ENCODE measurements around the gene ZNF236.

Gene ZNF236

GRCh38 chr18:76873713-76874112 lies 51.4 kb downstream of the ZNF236 start:
- H3K4me3 ChIP-seq (ENCODE audit: low read depth in 1 of 2, low read length in 2 of 2), result no peak overlapping the region
- no peaks in the 10 kb centered on the region for H3K9me3 ChIP-seq (ENCODE audit: low read length)
- peaks cover 42% of the 10 kb centered on the region for H3K36me3 ChIP-seq (ENCODE audit: insufficient read depth, low read length)
- no peak overlapping the region for H3K27ac ChIP-seq (ENCODE audit: low read depth, low read length)
- H3K27me3 ChIP-seq (ENCODE audit: control insufficient read depth in 1 of 2, insufficient read depth in 2 of 2, low read length in 2 of 2), result no peaks in the 10 kb centered on the region
- H3K9ac ChIP-seq (ENCODE audit: low read length), result no peak overlapping the region
- H3K4me1 ChIP-seq (ENCODE audit: insufficient read depth, low read length), result no peaks in the 10 kb centered on the region

GRCh38 chr18:76874642-76875389 lies 52.5 kb downstream of the ZNF236 start:
- H3K36me3 ChIP-seq (ENCODE audit: insufficient read depth, low read length), result peaks cover 33% of the 10 kb centered on the region
- H3K9me3 ChIP-seq (ENCODE audit: low read length), result no peaks in the 10 kb centered on the region
- no peaks in the 10 kb centered on the region for H3K4me1 ChIP-seq (ENCODE audit: insufficient read depth, low read length)
- H3K27me3 ChIP-seq (ENCODE audit: control insufficient read depth in 1 of 2, insufficient read depth in 2 of 2, low read length in 2 of 2), result no peaks in the 10 kb centered on the region
- no peak overlapping the region for H3K9ac ChIP-seq (ENCODE audit: low read length)
- no peak overlapping the region for H3K27ac ChIP-seq (ENCODE audit: low read depth, low read length)
- no peak overlapping the region for H3K4me3 ChIP-seq (ENCODE audit: low read depth in 1 of 2, low read length in 2 of 2)

GRCh38 chr18:76875390-76876325 lies 53.3 kb downstream of the ZNF236 start:
- no peak overlapping the region for H3K9ac ChIP-seq (ENCODE audit: low read length)
- no peaks in the 10 kb centered on the region for H3K27me3 ChIP-seq (ENCODE audit: control insufficient read depth in 1 of 2, insufficient read depth in 2 of 2, low read length in 2 of 2)
- H3K36me3 ChIP-seq (ENCODE audit: insufficient read depth, low read length), result peaks cover 33% of the 10 kb centered on the region

DNA sequence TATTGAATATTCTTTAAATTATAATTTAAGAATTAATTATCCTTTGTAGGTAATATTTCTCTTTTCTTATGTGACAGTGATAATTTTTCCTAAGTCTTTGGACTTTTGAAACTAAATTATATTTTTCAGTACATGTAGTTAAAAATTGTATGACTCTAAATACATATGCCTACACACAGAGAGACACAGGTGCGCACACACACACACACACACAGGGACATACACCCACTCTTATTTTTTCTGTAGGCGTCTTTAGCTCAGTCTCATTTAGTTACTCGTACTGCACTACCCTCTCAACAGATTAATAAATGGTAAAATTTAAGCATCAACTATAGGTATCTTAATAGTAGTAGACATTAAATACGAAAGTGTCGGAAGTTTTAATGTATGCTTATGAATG lies 56.1 kb downstream of the ZNF236 start:
- no peak overlapping the region for H3K27ac ChIP-seq (ENCODE audit: low read depth, low read length)
- H3K36me3 ChIP-seq (ENCODE audit: insufficient read depth, low read length), result peaks cover 39% of the 10 kb centered on the region
- H3K4me1 ChIP-seq (ENCODE audit: insufficient read depth, low read length), result no peaks in the 10 kb centered on the region
- no peaks in the 10 kb centered on the region for H3K9me3 ChIP-seq (ENCODE audit: low read length)
- no peaks in the 10 kb centered on the region for H3K27me3 ChIP-seq (ENCODE audit: control insufficient read depth in 1 of 2, insufficient read depth in 2 of 2, low read length in 2 of 2)
- H3K4me3 ChIP-seq (ENCODE audit: low read depth in 1 of 2, low read length in 2 of 2), result no peak overlapping the region
- H3K9ac ChIP-seq (ENCODE audit: low read length), result no peak overlapping the region

More at GRCh38 chr18:76875390-76876325, 53.3 kb downstream of the ZNF236 start:
- no peaks in the 10 kb centered on the region for H3K9me3 ChIP-seq (ENCODE audit: low read length)
- no peak overlapping the region for H3K27ac ChIP-seq (ENCODE audit: low read depth, low read length)
- H3K4me3 ChIP-seq (ENCODE audit: low read depth in 1 of 2, low read length in 2 of 2), result no peak overlapping the region
- H3K4me1 ChIP-seq (ENCODE audit: insufficient read depth, low read length), result no peaks in the 10 kb centered on the region

GRCh38 chr18:76880026-76880425 lies 57.7 kb downstream of the ZNF236 start:
- peaks cover 40% of the 10 kb centered on the region for H3K36me3 ChIP-seq (ENCODE audit: insufficient read depth, low read length)
- no peak overlapping the region for H3K9ac ChIP-seq (ENCODE audit: low read length)
- no peaks in the 10 kb centered on the region for H3K27me3 ChIP-seq (ENCODE audit: control insufficient read depth in 1 of 2, insufficient read depth in 2 of 2, low read length in 2 of 2)
- no peaks in the 10 kb centered on the region for H3K4me1 ChIP-seq (ENCODE audit: insufficient read depth, low read length)
- no peak overlapping the region for H3K4me3 ChIP-seq (ENCODE audit: low read depth in 1 of 2, low read length in 2 of 2)
- H3K27ac ChIP-seq (ENCODE audit: low read depth, low read length), result no peak overlapping the region
- no peaks in the 10 kb centered on the region for H3K9me3 ChIP-seq (ENCODE audit: low read length)

DNA sequence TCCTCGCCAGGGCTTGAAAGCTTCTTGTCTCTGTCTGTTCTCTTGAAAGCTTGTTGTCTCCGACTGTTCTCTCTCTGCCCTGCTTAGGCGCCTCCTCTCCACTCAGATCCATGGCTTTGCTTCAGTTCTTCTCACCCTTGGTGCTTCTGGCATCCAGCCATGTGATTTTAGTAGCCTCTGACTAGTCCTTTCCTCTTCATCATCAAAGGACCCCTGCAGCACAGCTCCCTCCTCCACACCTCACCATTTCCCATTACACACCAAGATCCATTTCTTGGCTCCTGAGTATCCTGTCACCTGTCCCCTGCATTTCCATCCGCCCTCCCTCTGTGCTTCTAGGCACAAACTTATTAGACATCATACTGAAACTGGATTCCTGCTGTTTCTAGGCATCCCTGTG lies 59.4 kb downstream of the ZNF236 start:
- no peaks in the 10 kb centered on the region for H3K9me3 ChIP-seq (ENCODE audit: low read length)
- H3K9ac ChIP-seq (ENCODE audit: low read length), result no peak overlapping the region
- peaks cover 44% of the 10 kb centered on the region for H3K36me3 ChIP-seq (ENCODE audit: insufficient read depth, low read length)
- no peak overlapping the region for H3K4me3 ChIP-seq (ENCODE audit: low read depth in 1 of 2, low read length in 2 of 2)
- H3K4me1 ChIP-seq (ENCODE audit: insufficient read depth, low read length), result no peaks in the 10 kb centered on the region
- H3K27me3 ChIP-seq (ENCODE audit: control insufficient read depth in 1 of 2, insufficient read depth in 2 of 2, low read length in 2 of 2), result no peaks in the 10 kb centered on the region
- no peak overlapping the region for H3K27ac ChIP-seq (ENCODE audit: low read depth, low read length)

GRCh38 chr18:76882146-76882545 lies 59.8 kb downstream of the ZNF236 start:
- H3K27me3 ChIP-seq (ENCODE audit: control insufficient read depth in 1 of 2, insufficient read depth in 2 of 2, low read length in 2 of 2), result no peaks in the 10 kb centered on the region
- H3K9me3 ChIP-seq (ENCODE audit: low read length), result no peaks in the 10 kb centered on the region
- H3K9ac ChIP-seq (ENCODE audit: low read length), result no peak overlapping the region
- no peak overlapping the region for H3K4me3 ChIP-seq (ENCODE audit: low read depth in 1 of 2, low read length in 2 of 2)
- peaks cover 45% of the 10 kb centered on the region for H3K36me3 ChIP-seq (ENCODE audit: insufficient read depth, low read length)
- H3K27ac ChIP-seq (ENCODE audit: low read depth, low read length), result no peak overlapping the region
- no peaks in the 10 kb centered on the region for H3K4me1 ChIP-seq (ENCODE audit: insufficient read depth, low read length)

- no peak overlapping the region for H3K4me3 ChIP-seq (ENCODE audit: low read depth in 1 of 2, low read length in 2 of 2)
- no peak overlapping the region for H3K27ac ChIP-seq (ENCODE audit: low read depth, low read length)
- H3K9me3 ChIP-seq (ENCODE audit: low read length), result no peaks in the 10 kb centered on the region
- no peaks in the 10 kb centered on the region for H3K4me1 ChIP-seq (ENCODE audit: insufficient read depth, low read length)
- no peaks in the 10 kb centered on the region for H3K27me3 ChIP-seq (ENCODE audit: control insufficient read depth in 1 of 2, insufficient read depth in 2 of 2, low read length in 2 of 2)
- H3K9ac ChIP-seq (ENCODE audit: low read length), result no peak overlapping the region
- H3K36me3 ChIP-seq (ENCODE audit: insufficient read depth, low read length), result peaks cover 44% of the 10 kb centered on the region
Observed at GRCh38 chr18:76885001-76885400, 62.6 kb downstream of the ZNF236 start.

DNA sequence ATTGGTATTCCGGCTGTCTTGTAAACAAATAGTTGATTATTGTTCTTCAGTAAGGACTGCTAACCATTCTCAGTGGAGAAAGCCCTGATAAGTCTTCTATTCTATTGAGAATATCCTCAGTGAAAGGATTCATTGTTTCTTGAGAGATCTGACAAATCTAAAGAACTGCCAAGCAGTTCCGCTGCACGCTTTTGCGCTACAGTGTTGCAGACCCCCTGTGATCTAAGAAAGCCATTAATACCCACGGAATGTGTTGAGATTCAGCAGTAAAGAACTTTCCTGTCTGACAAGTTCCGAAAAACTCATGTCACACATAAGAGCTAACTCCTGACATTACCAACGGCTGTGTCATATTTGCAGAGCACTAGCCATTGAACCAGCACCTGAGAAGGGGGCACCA lies 63.8 kb downstream of the ZNF236 start:
- Histone ChIP-seq H3K36me3 (ENCODE audit: insufficient read depth, low read length) (peaks cover 34% of the 10 kb centered on the region), H3K27ac (ENCODE audit: low read depth, low read length) (no peak overlapping the region), H3K9ac (ENCODE audit: low read length) (no peak overlapping the region), H3K27me3 (ENCODE audit: control insufficient read depth in 1 of 2, insufficient read depth in 2 of 2, low read length in 2 of 2) (no peaks in the 10 kb centered on the region), H3K9me3 (ENCODE audit: low read length) (no peaks in the 10 kb centered on the region), H3K4me3 (ENCODE audit: low read depth in 1 of 2, low read length in 2 of 2) (no peak overlapping the region), H3K4me1 (ENCODE audit: insufficient read depth, low read length) (no peaks in the 10 kb centered on the region)

- H3K36me3 ChIP-seq (ENCODE audit: insufficient read depth, low read length), result peaks cover 12% of the 10 kb centered on the region
Observed at GRCh38 chr18:76889091-76889699, 66.8 kb downstream of the ZNF236 start.

GRCh38 chr18:76892832-76893231 lies 70.5 kb downstream of the ZNF236 start:
- Histone ChIP-seq H3K9me3 (ENCODE audit: low read length) (no peaks in the 10 kb centered on the region), H3K27ac (ENCODE audit: low read depth, low read length) (no peak overlapping the region), H3K9ac (ENCODE audit: low read length) (no peak overlapping the region), H3K27me3 (ENCODE audit: control insufficient read depth in 1 of 2, insufficient read depth in 2 of 2, low read length in 2 of 2) (no peaks in the 10 kb centered on the region), H3K36me3 (ENCODE audit: insufficient read depth, low read length) (peaks cover 34% of the 10 kb centered on the region), H3K4me3 (ENCODE audit: low read depth in 1 of 2, low read length in 2 of 2) (no peak overlapping the region), H3K4me1 (ENCODE audit: insufficient read depth, low read length) (no peaks in the 10 kb centered on the region)

More at GRCh38 chr18:76889091-76889699, 66.8 kb downstream of the ZNF236 start:
- no peaks in the 10 kb centered on the region for H3K4me1 ChIP-seq (ENCODE audit: insufficient read depth, low read length)
- H3K4me3 ChIP-seq (ENCODE audit: low read depth in 1 of 2, low read length in 2 of 2), result no peak overlapping the region
- H3K27me3 ChIP-seq (ENCODE audit: control insufficient read depth in 1 of 2, insufficient read depth in 2 of 2, low read length in 2 of 2), result no peaks in the 10 kb centered on the region
- H3K9me3 ChIP-seq (ENCODE audit: low read length), result no peaks in the 10 kb centered on the region
- no peak overlapping the region for H3K27ac ChIP-seq (ENCODE audit: low read depth, low read length)
- H3K9ac ChIP-seq (ENCODE audit: low read length), result no peak overlapping the region
